Right lobe of liver (tissue), 6 donors: ENCODE measurements around the gene PIGS. TPM values are rescaled to one million over a fixed set of nuclear protein-coding genes. Genes with fewer than 3 reads are reported as not detected.

Experiments used
- ATAC-seq, 4 donors: fragments of 200-7000 bp; cut with Tn5 transposase; one replicate each; pipeline ENCODE4 v1.9.1; 2020; ENCODE audit warnings: mild to moderate bottlenecking in 4 of 4, moderate library complexity in 4 of 4
- DNase-seq, 3 donors: peaks; one replicate each; pipeline ENCODE4 v3.0.0-alpha.2; 2020
- H3K27ac ChIP-seq, 3 donors: fragments of 200-600 bp; one replicate each; pipeline ENCODE4 v1.8.0; 2022
- H3K27me3 ChIP-seq, 2 donors: fragments of 200-600 bp; one replicate each; pipeline ENCODE4 v1.8.0; 2022
- H3K36me3 ChIP-seq, 4 donors: fragments of 200-600 bp; sonication (generic) in 1 of 4; one replicate each; pipeline versions ENCODE4 v1.5.1 to v1.8.0; 2017 to 2022; ENCODE audit warnings: control low read depth in 1 of 4
- H3K4me1 ChIP-seq, 4 donors: fragments of 200-600 bp; sonication (generic) in 1 of 4; one replicate each; pipeline versions ENCODE4 v1.5.1 to v1.8.0; 2017 to 2022; ENCODE audit warnings: control low read depth in 1 of 4
- H3K4me3 ChIP-seq, 3 donors: fragments of 200-600 bp; one replicate each; pipeline ENCODE4 v1.8.0; 2022
- H3K9me3 ChIP-seq, 4 donors: fragments of 200-600 bp; sonication (generic) in 1 of 4; one replicate each; pipeline versions ENCODE4 v1.5.1 to v1.8.0; 2017 to 2022; ENCODE audit warnings: control low read depth in 1 of 4
- POLR2A ChIP-seq: fragments of 450-650 bp; IDR thresholded peaks from one replicate; pipeline ENCODE4 v1.6.1; 2017; ENCODE audit warnings: antibody characterized with exemption, mild to moderate bottlenecking
- WGBS: methylation state at CpG from one replicate; pipeline ENCODE4 v1.1.6; 2018; ENCODE audit warnings: low coverage, low lambda C conversion rate; ENCODE audit not compliant: insufficient coverage; ENCODE audit errors: missing lambda C conversion rate; 5-methylcytosine and 5-hydroxymethylcytosine counted together
- intact Hi-C, 2 donors: fragments of 100-400 bp; cut with DNase I; formaldehyde crosslinking; loops; one replicate each; pipeline versions ENCODE4 v1.11.2 to v1.14.1; 2022
- total RNA-seq, 6 experiments: library from RNA; depleted of rRNA in 2 of 6; stranded (reverse); fragments of >200 nt in 2 of 6; fragmentation: NEBNext Ultra II Directional in 3 of 6; extraction: Animal tissue kit (Norgen Biotek cat#: 25700) in 3 of 6; gene quantifications; one replicate each; pipeline versions ENCODE4 v1.1.0 to v1.2.4, GENCODE V29; 2016 to 2023
- TF ChIP-seq, protein P1 (sequence below), 4 donors: fragments of 200-600 bp in 3 of 4; fragments of 450-650 bp in 1 of 4; IDR thresholded peaks; one replicate each; pipeline versions ENCODE4 v1.5.1 to v1.8.0; 2016 to 2022; ENCODE audit warnings: antibody characterized with exemption in 4 of 4, mild to moderate bottlenecking in 2 of 4
- donor health status: DM: no; HTN: yes; CAD: no.
- donor health status: DM: no; HTN: no; CAD: no.
- donor health status: DM: no; HTN: no; CAD: no.
- donor health status: DM: no; HTN: yes; CAD: no.
- donor health status: DM: no; HTN: yes; CAD: no.

PIGS gene
- total RNA-seq, 6 experiments from 2014 or later = 7.2 to 13.8 (median 11.0) TPM

- no peak for TF ChIP-seq POLR2A
- TF ChIP-seq, protein P1, sequence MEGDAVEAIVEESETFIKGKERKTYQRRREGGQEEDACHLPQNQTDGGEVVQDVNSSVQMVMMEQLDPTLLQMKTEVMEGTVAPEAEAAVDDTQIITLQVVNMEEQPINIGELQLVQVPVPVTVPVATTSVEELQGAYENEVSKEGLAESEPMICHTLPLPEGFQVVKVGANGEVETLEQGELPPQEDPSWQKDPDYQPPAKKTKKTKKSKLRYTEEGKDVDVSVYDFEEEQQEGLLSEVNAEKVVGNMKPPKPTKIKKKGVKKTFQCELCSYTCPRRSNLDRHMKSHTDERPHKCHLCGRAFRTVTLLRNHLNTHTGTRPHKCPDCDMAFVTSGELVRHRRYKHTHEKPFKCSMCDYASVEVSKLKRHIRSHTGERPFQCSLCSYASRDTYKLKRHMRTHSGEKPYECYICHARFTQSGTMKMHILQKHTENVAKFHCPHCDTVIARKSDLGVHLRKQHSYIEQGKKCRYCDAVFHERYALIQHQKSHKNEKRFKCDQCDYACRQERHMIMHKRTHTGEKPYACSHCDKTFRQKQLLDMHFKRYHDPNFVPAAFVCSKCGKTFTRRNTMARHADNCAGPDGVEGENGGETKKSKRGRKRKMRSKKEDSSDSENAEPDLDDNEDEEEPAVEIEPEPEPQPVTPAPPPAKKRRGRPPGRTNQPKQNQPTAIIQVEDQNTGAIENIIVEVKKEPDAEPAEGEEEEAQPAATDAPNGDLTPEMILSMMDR (IDR thresholded peaks at IDR 0.05) = no peak
- 80% methylated on average over 1 of the region's 3 CpGs for WGBS
- no peaks in the 10 kb centered on the region for H3K9me3 ChIP-seq
- no peak overlapping the region for H3K27ac ChIP-seq
- intact Hi-C loops = no loop called here
- peaks cover 0 to 37% (median 6%) of the 10 kb centered on the region in 4 donors for H3K36me3 ChIP-seq
- DNase-seq (no peak), ATAC-seq (no peak)
- no peaks in the 10 kb centered on the region for H3K4me1 ChIP-seq
- H3K4me3 ChIP-seq = no peak overlapping the region
- no peaks in the 10 kb centered on the region for H3K27me3 ChIP-seq
These were observed 13.1 kb upstream of the PIGS start for GRCh38 chr17:28584434-28584833.

DNA sequence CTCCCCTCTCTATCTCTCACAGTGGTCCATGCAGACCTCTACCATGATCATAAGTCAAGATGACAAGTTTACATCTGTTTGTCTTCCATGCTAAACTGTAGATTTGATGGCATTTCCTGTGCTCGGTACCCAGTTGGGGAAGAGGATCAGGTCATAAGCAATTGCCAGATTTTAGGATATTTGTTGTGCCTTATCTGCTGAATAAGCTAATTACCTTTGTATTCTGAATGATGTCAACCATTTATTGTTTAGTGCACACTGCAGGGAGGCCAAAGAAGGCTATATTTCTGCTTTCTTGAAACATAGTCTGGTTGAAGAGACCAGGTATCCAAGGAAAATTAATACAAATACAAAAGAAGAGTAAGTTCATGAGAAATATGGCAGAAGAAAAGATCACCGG, 11.2 kb upstream of the PIGS start:
- ATAC-seq (no peak), DNase-seq (no peak)
- no peak overlapping the region for H3K4me3 ChIP-seq
- WGBS = 90% methylated on average over 2 of the region's 2 CpGs
- TF ChIP-seq POLR2A = no peak
- TF ChIP-seq, protein P1 (IDR thresholded peaks at IDR 0.05) = no peak
- H3K36me3 ChIP-seq = peaks cover 0 to 39% (median 6%) of the 10 kb centered on the region in 4 donors
- H3K27me3 ChIP-seq = no peaks in the 10 kb centered on the region
- intact Hi-C loops = no loop called here
- H3K4me1 ChIP-seq = peaks cover 0 to 8% (median 3%) of the 10 kb centered on the region in 4 donors
- no peak overlapping the region for H3K27ac ChIP-seq
- H3K9me3 ChIP-seq = no peaks in the 10 kb centered on the region

GRCh38 chr17:28580959-28581358, 9.6 kb upstream of the PIGS start:
- no peak overlapping the region for H3K27ac ChIP-seq
- intact Hi-C loops = no loop called here
- ATAC-seq (no peak), DNase-seq (no peak)
- no CpG with 5 or more reads among the region's 3 CpGs for WGBS
- no peaks in the 10 kb centered on the region for H3K9me3 ChIP-seq
- no peaks in the 10 kb centered on the region for H3K27me3 ChIP-seq
- no peak for TF ChIP-seq POLR2A
- TF ChIP-seq, protein P1 (IDR thresholded peaks at IDR 0.05) = no peak
- H3K4me1 ChIP-seq = peaks cover 0 to 16% (median 6%) of the 10 kb centered on the region in 4 donors
- no peak overlapping the region for H3K4me3 ChIP-seq
- peaks cover 0 to 39% (median 6%) of the 10 kb centered on the region in 4 donors for H3K36me3 ChIP-seq

DNA sequence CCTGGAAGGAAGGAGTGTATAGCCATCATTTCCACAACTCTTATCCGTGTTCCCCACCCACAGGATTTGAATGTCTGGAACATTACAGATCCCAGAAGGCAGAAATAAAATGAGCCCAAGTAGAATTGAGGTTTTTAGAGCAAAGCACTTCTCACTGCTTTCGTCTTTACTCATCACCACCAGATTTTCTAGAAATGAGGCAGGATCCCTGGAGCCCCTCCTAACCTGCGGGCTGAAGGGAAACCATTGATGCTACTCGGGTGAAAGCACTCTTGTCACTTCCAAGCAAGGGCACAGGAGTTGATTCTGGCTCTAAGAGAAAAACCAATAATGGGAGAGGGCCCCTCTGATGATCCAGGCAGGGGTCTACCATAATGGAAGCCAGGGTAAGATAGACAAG, 8.2 kb upstream of the PIGS start:
- no peak for TF ChIP-seq POLR2A
- TF ChIP-seq, protein P1 (IDR thresholded peaks at IDR 0.05) = no peak
- no peak for DNase-seq
- Histone ChIP-seq H3K36me3 (peaks cover 0 to 26% (median 3%) of the 10 kb centered on the region in 4 donors), H3K4me1 (peaks cover 0 to 20% (median 6%) of the 10 kb centered on the region in 4 donors), H3K27me3 (no peaks in the 10 kb centered on the region), H3K9me3 (no peaks in the 10 kb centered on the region), H3K4me3 (no peak overlapping the region), H3K27ac (no peak overlapping the region)
- intact Hi-C loops = no loop called here
- 83% methylated on average over 4 of the region's 4 CpGs for WGBS
- ATAC-seq = no peak
